ENCODE data around the gene HSFX2.
A peak's percentile ranks its signal among the peaks of the same experiment; 100 is the strongest.
"Not testable (repeated sequence)": the region's sequence is repeated elsewhere in the genome, so short reads cannot be mapped to it uniquely, and the experiment has no call there.

HSFX2 gene, protein sequence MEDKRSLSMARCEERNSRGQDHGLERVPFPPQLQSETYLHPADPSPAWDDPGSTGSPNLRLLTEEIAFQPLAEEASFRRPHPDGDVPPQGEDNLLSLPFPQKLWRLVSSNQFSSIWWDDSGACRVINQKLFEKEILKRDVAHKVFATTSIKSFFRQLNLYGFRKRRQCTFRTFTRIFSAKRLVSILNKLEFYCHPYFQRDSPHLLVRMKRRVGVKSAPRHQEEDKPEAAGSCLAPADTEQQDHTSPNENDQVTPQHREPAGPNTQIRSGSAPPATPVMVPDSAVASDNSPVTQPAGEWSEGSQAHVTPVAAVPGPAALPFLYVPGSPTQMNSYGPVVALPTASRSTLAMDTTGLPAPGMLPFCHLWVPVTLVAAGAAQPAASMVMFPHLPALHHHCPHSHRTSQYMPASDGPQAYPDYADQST

DNA sequence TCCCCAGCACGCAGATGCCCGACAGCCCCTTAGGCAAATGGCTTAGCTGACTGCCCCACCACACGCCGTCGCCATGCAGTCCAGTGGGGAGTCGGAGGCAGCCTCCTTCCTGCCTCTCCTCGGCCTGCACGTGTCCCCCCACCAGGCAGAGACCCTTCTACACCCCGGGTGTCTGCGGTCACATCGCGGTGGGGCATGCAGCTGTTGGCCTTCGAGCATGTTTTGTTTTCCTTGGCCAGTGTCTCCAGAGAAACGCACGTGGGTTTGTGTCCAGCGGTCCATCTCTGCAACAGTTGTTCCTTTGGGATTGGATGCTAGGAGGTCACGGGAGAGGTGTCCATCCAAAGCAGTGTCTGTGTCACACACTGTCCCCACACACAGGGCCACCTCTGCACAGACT, at the start of gene HSFX2:
Gene HSFX2, minus strand, starts transcription at position 101 of the 400 bp plus-strand sequence. CDS start 614 bp downstream, outside the sequence.
- DNase-seq = not testable (repeated sequence)

DNA sequence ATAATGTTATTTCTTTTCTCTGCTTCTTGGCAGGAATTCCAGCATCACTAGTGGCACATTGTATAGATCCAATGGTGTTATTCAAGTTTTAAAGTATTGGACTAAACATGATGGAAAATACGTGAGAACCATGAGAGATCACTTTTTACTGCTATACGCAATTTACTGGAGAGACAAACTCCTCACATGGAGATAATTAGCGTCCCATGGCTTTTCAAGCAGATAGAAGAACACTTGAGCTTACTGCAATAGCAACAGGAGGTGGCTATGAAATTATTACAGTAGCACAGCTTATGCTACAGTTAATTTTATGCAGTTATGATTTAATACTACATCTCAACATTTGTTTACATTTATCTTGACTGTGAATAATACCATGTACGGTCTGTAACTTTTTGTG, 48.4 kb upstream of the HSFX2 start:
- DNase-seq = no peak

DNA sequence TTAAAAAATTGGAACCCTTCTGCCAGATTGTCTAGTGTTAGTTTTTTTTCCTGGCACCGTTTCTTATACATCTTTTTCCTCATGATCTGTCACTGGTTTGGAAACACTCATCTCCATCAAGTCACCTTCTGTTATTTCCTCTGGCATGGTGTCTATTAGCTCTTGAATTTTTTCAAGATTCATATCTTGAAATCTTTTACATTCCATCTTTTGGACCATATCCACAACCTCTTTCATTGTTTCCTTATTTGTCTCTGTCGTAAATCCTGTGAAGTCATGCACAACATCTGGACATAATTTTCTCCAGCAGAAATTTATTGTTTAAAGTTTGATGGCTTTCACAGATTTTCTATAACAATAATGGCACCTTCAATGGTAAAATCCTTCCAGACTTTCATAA, 46.7 kb upstream of the HSFX2 start:
- no peak for DNase-seq

DNA sequence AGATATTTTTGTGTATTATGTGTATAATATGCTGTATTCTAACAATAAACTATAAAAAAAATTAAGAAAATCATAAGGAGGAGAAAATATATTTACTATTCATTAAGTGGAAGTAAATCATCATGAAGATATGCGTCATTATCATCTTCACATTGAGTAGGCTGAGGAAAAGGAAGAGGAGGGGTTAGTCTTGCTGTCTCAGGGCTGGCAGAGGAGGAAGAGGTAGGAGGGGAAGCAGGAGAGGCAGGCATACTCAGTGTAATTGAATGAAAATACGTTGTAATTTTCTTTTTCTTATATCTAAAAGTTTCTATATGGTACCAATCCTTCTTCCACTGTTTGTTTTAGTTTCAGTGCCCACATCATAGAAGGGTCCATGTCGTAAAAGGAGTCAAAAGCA, 46.3 kb upstream of the HSFX2 start:
- no peak for DNase-seq

DNA sequence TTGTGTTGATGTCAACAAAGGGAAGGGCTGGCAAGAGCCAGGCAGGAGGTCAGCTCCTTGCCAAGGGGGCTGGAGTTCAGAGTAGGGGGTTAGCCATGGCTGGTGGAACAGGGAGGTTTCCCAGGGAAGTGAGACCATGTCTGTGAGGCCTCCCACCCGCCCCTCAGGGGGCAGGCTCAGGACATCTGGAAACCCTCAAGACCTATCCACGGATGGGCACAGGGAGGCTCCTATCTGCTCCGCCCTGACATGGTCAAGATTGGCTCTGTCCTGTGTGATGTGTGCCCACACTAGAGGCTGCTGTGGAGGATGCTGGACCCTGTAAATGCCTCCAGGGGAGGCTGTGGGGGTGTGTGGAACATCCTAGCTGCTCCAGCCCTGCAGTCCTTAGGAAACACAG, 44.5 kb upstream of the HSFX2 start:
- no peak for DNase-seq

DNA sequence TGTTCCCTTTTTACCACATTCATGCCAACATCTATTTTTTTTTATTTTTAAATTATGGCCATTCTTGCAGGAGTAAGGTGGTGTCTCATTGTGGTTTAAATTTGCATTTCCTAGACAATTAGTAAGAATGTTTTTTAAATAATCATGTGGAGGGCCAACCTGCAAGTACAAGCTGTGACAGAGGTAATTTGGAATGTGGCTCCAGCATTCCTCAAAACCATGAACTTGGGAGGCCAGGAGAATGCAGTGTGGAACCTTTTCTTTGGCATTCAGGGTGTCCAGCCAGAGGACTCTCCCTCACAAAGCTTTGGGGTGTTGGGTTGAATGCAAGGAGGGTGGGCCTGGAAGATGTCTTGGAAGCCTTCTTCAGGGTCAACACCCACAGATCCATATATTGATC, 43.7 kb upstream of the HSFX2 start:
- DNase-seq = no peak

DNA sequence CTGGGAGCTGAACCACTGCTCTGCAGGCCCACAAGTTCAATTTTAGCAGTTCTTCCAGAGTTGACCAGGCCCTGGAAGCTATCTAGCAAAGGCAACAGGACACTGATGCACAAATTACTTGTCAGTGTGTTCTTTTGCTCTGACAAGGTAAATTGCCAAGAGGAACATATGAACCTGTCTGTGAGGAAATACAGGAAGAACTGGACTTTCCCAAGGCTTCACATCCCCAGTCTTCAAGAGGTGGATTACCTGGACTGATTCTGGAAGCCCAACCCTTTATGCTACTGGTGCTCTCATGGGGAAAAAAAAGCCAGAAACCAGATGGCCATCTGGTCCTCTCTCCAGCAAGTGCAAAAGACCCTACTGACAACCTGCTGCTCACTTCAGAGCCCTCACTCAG, 38.4 kb upstream of the HSFX2 start:
- no peak for DNase-seq

DNA sequence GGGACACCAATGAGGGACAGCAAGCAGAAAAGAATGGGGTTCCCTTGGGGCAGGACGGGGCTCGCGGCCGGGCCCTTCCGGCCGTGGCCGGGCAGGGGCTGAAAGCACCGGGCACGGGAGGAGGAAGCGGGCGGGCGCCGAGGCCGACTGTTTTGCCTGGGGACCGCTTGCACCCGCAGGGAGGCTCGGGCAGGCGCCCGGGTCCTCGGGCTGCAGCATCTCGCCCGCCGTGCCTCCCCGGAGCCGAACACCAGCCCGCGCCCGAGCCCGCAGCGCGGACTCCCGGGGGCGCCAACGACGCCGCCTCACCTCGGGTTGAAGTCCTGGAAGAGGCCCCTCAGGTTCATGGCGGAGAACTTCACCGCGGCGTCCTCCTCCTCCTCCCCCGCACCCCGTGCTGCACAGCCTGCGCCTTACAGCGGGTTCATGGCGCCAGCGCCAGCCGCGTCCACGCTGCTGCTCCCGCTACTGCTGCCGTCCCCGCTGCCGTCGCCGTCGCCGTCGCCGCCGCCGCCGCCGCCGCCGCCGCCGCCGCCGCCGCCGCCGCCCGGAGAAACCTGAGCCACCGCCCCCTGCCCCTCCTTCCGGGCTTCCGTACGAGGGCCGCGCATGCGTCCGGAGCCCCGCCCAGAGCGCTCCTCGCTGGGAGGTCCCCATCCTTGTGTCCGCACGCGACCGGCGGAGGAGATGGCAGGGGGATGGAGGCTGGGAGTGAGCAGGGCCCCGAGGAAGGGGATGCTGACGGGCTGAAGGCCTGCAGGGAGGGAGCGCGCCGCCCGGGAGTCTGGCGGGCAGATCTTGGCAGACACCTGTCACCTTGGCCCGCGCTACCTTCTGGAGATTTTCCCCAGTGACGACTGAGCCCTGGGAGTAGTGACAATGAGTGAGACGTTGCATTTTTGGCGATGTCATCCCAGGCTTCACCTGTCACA, 36.4 kb upstream of the HSFX2 start, which contains the start of gene TMEM185A:
Gene TMEM185A, minus strand, starts transcription at position 559 of the 932 bp plus-strand sequence. Its CDS starts 212 bp downstream, at position 347.
- DNase-seq = peak in 52 of 58 donors; percentile 1 to 70 (median 38)

DNA sequence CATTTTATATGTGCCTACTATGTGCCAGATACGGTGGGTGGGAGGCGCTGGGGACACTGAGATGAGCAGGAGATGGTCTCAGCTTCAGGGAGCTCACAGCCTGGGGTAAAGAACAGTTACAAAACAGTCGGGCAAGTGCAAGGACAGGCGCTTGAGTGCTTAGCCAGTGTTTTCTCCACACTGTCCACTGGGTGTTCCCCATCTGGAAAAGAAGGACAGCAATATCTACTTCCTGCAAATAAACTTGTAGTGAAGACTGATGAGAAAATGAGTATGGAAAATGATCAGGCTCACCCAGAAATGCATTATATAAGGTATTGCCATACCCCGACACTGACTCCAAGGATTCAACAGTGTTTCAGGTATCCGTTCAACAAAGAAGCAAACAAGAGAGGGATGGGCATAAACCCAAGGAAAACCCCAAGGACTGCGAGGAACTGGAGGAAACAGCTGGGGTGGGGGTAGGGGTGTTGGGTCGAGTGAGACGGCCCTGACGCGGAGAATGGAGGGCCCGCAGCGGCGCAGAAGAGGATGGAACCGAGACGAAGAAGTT, 35.6 kb upstream of the HSFX2 start:
- peak in 5 of 58 donors; percentile 0 to 26 (median 15) for DNase-seq

DNA sequence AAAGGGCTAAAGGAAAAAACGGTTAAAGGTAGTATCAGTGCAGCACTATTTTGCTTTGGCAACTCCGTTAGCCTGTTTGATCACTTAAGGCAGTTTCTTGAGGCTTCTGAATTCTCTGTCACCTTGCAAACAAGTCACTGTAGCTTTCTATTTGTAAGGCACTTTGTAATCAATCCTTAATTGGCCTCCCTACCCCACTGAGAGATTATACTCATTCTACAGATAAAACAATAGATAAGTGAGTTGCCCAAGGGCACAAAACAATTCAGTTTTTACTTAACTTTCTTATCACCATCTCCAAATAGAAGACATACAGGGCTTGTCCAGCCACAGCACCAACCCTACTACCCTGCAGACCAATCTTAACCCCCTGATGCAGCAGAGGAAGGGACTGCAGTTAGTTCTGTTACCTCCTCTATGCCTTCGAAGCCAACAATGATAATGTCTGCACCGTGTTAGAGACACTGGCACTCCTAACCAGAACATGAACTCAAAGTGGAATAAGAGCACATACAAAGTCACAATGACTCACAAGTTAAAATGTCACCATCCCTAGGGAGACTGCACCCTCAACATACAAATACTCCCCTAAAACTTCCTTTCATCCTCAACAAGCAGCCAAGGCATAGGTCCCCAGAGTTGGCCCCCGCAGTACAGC, 34.7 kb upstream of the HSFX2 start:
- no peak for DNase-seq

DNA sequence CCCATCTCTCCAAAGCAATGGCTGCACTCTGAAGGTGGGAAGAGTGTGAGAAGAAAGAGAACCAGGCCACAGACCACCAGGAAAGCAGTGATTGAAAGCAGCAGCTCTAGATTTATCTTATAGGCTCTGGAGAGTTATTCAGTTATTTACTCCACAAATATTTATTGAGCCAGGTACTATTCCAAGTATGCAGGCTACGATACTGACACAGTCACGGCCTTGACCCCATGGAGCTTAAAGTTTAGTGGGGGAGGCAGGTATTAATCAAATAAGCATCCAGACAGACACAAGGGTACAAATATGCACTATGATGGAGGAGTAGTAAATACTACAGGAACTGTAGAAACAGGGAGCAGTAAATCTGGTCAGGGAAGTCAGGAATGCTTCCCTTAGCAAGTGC, 33.7 kb upstream of the HSFX2 start:
- no peak for DNase-seq

DNA sequence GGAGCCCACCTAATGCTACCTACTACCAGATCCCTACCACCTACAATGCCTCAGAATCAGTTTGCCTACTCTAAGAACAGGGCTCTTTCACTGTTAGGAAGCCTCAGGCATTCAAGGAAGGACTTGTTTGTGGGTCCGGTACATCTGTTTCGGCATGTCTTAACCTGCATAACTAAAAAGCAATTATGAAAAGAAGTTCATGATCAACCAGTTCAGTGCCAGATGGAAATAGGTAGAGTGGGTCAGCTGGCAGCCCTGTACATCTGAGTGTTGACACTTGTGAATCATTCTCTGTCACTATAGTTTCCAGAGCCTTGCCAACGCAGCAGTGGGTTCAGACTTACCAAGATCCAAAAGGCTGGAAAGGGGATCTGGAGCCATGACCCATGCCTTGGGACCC, 33.2 kb upstream of the HSFX2 start:
- no peak for DNase-seq

DNA sequence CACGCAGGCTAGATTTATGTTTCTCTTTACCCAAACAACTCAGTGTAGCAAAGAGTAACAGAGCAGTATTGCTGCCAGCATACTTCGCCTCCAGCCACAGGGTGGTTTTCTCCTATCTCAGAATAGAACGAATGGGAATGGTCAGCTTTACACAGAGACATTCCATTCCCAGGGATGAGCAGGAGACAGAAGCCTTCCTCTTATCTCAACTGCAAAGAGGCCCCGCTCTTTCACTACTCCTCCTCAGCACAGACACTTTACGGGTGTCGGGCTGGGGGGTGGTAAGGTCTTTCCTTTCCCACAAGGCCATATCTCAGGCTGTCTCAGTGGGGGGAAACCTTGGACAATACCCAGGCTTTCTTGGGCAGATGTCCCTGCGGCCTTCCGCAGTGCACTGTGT, 31.7 kb upstream of the HSFX2 start:
- DNase-seq = not testable (repeated sequence)

DNA sequence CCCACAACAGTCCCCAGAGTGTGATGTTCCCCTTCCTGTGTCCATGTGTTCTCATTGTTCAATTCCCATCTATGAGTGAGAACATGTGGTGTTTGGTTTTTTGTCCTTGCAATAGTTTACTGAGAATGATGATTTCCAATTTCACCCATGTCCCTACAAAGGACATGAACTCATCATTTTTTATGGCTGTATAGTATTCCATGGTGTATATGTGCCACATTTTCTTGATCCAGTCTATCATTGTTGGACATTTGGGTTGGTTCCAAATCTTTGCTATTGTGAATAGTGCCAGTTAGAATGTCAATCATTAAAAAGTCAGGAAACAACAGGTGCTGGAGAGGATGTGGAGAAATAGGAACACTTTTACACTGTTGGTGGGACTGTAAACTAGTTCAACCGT, 24.5 kb upstream of the HSFX2 start:
- not testable (repeated sequence) for DNase-seq

DNA sequence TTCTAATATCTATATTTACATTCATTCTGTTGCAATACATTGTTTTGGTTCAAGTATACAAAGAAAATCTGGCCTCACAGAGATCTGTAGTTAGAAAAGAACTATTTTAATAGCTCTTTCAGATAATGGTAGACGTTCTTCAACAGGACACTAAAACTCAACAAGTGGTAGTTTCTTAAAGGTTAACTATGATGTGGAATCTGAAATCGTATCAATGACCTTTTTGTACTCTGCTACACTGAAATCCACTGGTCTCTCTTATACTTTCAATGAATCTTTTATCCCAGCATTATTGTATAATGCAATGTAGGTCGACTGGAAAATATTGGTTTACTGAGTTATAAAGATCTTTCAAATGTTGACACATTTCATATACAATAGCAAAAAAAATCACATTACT, 23.8 kb upstream of the HSFX2 start:
- no peak for DNase-seq

DNA sequence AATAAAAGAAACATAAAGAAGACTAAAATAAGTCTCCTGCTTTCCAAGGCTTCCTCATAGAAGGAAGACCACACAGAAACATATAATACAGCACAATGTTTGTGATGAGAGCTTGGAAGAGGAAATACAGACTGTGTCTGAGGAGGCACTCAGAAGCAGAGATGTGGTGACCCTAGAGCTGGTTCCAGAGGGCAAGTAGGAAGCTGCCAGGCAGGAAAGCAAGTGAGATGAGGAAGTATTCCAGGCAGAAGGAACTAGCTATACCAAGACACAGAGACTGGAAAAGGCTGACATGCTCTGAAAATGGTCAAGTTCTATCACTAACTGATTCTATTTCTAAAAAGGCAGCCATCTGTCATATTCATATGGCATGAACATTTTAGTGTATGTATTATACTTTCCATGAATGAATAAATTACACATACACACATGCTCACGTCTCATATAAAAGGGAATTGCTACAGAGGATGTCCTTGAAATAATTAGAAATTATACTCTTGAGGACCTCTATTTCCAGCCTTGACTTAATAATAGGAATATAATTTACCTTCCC, 16.6 kb upstream of the HSFX2 start:
- DNase-seq = no peak

DNA sequence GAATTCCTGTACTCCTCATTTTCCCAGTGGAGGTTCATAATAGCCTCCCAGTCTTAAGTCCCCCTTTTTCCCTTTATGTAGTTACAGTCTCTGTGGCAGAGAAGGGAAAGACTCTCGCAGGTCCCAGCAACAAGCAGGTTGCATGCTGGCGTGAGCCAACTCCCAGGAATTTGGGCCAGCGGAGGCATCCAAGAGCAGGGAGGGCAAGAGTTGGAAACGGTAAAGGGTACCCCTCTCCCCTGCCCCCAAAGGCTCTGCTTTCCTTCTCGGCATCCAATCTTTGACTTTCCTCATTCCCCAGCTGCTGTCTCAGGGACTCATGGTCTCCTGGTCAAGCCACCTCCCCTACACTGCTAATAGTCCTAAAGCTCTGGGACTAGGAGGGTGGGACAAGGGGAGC, 15.4 kb upstream of the HSFX2 start:
- DNase-seq = no peak

DNA sequence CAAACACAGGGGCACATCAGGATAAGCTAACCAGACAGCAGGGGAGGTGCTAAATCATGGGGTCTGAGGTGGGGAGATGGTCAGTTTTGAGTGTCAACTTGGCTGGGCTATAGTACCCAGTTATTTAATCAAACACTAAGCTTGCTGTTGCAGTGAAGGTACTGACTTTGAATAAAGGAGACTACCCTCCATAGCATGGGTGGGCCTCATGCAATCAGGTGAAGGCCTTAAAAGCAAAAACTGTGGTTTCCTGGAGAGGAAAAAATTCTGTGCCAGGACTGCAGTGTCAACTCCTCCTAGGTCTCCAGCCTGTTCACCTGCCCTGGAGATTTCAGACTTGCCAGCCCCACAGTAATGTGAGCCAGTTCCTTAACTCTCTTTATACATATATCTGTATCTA, 12.6 kb upstream of the HSFX2 start:
- DNase-seq = no peak

DNA sequence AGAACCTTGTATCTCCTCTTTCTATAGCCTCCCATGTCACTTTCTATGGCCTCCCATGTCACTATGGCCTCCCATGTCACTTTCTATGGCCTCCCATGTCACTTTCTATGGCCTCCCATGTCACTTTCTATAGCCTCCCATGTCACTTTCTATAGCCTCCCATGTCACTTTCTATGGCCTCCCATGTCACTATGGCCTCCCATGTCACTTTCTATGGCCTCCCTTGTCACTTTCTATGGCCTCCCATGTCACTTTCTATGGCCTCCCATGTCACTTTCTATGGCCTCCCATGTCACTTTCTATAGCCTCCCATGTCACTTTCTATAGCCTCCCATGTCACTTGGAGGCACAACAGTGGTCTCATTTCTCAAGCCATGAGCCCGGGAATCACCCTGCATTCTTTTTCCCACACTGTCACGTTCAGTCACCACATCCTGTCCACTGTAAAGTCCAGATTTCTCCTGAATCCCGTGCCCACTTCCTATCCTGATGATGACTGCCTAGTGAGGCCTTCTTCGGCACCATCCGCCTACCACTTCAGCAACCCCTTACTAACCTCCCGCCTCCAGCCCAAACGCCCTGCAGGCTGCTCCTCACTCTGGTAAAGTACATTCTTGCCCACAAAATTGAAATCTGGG, 10.3 kb upstream of the HSFX2 start:
- DNase-seq = not testable (repeated sequence)

DNA sequence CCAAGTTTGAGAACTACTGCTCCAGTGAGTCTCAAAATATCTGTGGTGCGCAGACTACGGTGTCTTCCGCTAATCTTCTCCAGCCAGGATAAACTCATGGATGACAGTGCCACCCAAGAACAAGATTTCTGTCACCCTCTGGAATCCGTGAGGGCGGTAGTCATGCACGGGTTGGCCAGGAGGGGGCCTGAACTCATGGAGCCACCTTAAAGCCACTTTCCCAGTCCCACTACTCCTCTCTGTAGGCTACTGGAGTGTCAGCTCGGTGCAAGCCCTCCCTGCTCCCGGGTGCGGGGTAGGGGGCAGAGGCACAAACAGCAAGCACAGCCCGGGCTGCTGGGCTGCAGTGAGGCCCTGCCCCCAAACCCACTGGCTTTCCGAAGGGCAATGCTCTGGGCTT, 3.5 kb upstream of the HSFX2 start:
- DNase-seq = not testable (repeated sequence)

All from anterior cingulate cortex (tissue), 58 donors.